GM12872 (cell line): ENCODE data around the gene NUDT21.

Experiments used
- CTCF ChIP-seq: IDR thresholded peaks from 3 replicates; pipeline ENCODE4 v1.5.1; 2011; ENCODE audit warnings: low read depth, mild to moderate bottlenecking, low read length, moderate library complexity; ENCODE audit not compliant: insufficient read depth

Gene NUDT21

GRCh38 chr16:56450986-56451752 lies at the start of gene NUDT21, which contains the start of gene OGFOD1:
NUDT21 (minus strand) TSS chr16:56451332; CDS start chr16:56451202, 130 bp downstream.
OGFOD1 (plus strand) TSS chr16:56451554; CDS start chr16:56451613, 59 bp downstream.
- TF ChIP-seq CTCF = no peak

GRCh38 chr16:56493815-56494214 lies 42.7 kb upstream of the NUDT21 start:
- TF ChIP-seq CTCF = no peak

DNA sequence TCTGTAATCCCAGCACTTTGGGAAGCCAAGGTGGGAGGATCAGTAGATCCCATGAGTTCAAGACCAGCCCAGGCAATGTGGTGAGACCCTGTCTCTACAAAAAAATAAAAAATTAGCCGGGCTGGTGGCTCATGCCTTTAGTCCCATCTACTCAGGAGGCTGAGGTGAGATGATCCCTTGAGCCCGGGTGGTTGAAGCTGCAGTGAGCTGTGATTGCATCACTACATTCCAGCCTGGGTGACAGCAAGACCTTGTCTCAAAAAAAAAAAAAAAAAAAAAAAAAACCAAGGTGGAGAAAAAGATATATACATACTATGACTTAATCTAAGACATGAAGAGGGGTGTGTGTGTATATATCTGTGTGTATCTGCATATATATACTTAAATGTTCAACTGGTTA lies 42.0 kb upstream of the NUDT21 start:
- TF ChIP-seq CTCF = no peak

- TF ChIP-seq CTCF = no peak
These were observed 40.6 kb upstream of the NUDT21 start for GRCh38 chr16:56491657-56492261.

DNA sequence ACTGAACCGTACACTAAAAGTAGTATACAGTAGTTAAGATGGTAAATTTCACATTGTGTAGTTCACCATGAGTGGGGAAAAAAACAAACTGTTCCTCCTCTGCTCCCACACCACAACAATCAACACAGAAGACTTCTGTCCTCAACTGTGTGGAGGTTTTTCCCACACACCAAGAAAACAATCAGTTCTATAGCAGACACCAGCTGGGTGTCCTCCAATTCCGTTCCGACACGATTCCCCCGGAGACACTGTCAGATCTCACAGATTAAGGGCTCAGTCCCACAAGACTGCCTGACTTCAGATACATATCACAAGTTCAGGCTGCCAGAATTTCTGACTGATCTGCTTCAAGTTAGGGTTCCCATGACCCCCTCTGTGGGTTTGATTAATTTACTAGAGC lies 36.9 kb upstream of the NUDT21 start:
- no peak for TF ChIP-seq CTCF

- TF ChIP-seq CTCF = no peak
These were observed 32.3 kb upstream of the NUDT21 start for GRCh38 chr16:56483394-56483793.

DNA sequence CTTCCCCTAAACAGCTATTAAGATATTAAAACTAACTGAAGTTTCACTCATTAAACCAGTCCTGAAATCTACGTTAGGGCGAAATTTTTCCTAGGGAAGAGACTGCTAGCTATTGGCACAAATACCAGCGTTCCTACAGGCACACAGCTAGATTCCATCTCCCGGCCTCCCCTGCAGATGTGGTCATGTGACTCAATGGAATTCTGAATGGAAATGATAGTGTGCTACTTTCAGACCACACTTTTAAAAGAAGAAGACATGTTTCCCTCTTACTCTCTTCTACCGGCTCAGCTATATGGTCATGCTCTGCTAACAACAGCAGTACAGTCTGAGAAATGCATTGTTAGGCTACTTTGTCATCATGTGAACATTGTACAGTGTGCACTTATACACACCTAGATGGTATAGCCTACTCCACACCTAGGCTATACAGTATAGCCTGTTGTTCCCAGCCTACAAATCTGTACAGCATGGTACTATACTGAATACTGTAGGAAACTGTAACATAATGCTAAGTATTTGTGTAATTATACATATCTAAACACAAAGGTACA lies 31.6 kb upstream of the NUDT21 start:
- no peak for TF ChIP-seq CTCF
